Sigmoid colon (tissue), 4 donors: ENCODE results near the gene NLGN1.

Experiments used
- EP300 ChIP-seq, 4 donors: sonication (generic); formaldehyde crosslinking; IDR thresholded peaks; one replicate each; pipeline ENCODE4 v1.6.1; 2017; ENCODE audit warnings: antibody characterized with exemption in 4 of 4
- POLR2AphosphoS5 ChIP-seq, 4 donors: sonication (generic); formaldehyde crosslinking; IDR thresholded peaks; one replicate each; pipeline ENCODE4 v1.6.1; 2017; ENCODE audit warnings: antibody characterized with exemption in 4 of 4
- TF ChIP-seq, protein P1 (sequence below), 4 experiments: fragments of 450-650 bp in 3 of 4; fragments of 200-600 bp in 1 of 4; IDR thresholded peaks; one replicate each; pipeline ENCODE4 v1.5.1; 2016 to 2019; ENCODE audit warnings: antibody characterized with exemption in 4 of 4, mild to moderate bottlenecking in 3 of 4, moderate library complexity in 2 of 4

DNA sequence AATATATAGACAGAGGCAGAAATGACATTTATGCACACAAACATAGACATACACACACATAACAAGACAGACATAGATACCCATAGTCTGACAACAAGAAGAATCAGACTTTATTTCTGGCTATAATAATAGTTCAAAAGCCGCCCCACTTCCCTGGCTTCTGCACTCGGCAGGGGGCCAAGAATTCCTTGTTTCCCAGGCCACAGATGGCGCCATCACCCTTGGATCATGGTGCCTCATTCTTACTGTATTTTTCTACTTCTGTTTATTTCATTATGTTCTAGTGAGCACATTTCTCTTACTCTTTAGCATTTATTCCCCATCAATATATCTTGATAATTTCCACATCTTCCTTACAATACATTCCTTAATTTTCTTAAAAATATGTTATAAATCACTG lies 387.5 kb downstream of the NLGN1 start:
- TF ChIP-seq, protein P1, sequence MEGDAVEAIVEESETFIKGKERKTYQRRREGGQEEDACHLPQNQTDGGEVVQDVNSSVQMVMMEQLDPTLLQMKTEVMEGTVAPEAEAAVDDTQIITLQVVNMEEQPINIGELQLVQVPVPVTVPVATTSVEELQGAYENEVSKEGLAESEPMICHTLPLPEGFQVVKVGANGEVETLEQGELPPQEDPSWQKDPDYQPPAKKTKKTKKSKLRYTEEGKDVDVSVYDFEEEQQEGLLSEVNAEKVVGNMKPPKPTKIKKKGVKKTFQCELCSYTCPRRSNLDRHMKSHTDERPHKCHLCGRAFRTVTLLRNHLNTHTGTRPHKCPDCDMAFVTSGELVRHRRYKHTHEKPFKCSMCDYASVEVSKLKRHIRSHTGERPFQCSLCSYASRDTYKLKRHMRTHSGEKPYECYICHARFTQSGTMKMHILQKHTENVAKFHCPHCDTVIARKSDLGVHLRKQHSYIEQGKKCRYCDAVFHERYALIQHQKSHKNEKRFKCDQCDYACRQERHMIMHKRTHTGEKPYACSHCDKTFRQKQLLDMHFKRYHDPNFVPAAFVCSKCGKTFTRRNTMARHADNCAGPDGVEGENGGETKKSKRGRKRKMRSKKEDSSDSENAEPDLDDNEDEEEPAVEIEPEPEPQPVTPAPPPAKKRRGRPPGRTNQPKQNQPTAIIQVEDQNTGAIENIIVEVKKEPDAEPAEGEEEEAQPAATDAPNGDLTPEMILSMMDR (IDR thresholded peaks at IDR 0.05) = no peak
- no peak for TF ChIP-seq EP300 (IDR thresholded peaks at IDR 0.05)
- no peak for TF ChIP-seq POLR2AphosphoS5 (IDR thresholded peaks at IDR 0.05)
